ENCODE data around the gene SELL. TPM values are rescaled to one million over a fixed set of nuclear protein-coding genes. Genes with fewer than 3 reads are reported as not detected.
A peak's percentile ranks its signal among the peaks of the same experiment; 100 is the strongest.
"Not testable (repeated sequence)": the region's sequence is repeated elsewhere in the genome, so short reads cannot be mapped to it uniquely, and the experiment has no call there.

The SELL gene
- total RNA-seq, 1 donor from 2014 or later: 115 TPM

- Mint-ChIP-seq H3K4me3 (peak overlapping the region; percentile 3), H3K27ac (peak overlapping the region; percentile 81), H3K27me3 (ENCODE audit: insufficient read depth) (no peaks in the 10 kb centered on the region), H3K9me3 (no peaks in the 10 kb centered on the region), H3K36me3 (ENCODE audit: low read depth) (no peaks in the 10 kb centered on the region), H3K4me1 (ENCODE audit: low read depth) (peaks cover 67% of the 10 kb centered on the region)
- no peak for DNase-seq (ENCODE audit: low spot score)
- intact Hi-C loops (cut with micrococcal nuclease): loop anchor here (1.0 kb wide), 2 partner anchors 14 to 31 kb away; partner anchors contain the start of gene SELL
These were observed 30.9 kb downstream of the SELL start for GRCh38 chr1:169680377-169681019.

- Mint-ChIP-seq H3K27ac (peak overlapping the region; percentile 32), H3K4me1 (ENCODE audit: low read depth) (peaks cover 71% of the 10 kb centered on the region), H3K4me3 (no peak overlapping the region)
These were observed 31.7 kb downstream of the SELL start for GRCh38 chr1:169679692-169680091.

GRCh38 chr1:169676001-169676400 lies 35.4 kb downstream of the SELL start:
- Mint-ChIP-seq H3K27ac (no peak overlapping the region), H3K9me3 (peaks cover 11% of the 10 kb centered on the region), H3K4me3 (no peak overlapping the region), H3K27me3 (ENCODE audit: insufficient read depth) (no peaks in the 10 kb centered on the region), H3K36me3 (ENCODE audit: low read depth) (peaks cover 10% of the 10 kb centered on the region), H3K4me1 (ENCODE audit: low read depth) (peaks cover 56% of the 10 kb centered on the region)
- intact Hi-C loops (cut with micrococcal nuclease): no loop called here
- DNase-seq (ENCODE audit: low spot score): no peak

More at GRCh38 chr1:169679692-169680091, 31.7 kb downstream of the SELL start:
- Mint-ChIP-seq H3K27me3 (ENCODE audit: insufficient read depth) (no peaks in the 10 kb centered on the region), H3K36me3 (ENCODE audit: low read depth) (no peaks in the 10 kb centered on the region), H3K9me3 (no peaks in the 10 kb centered on the region)
- intact Hi-C loops (cut with micrococcal nuclease): loop anchor here (1.0 kb wide), 2 partner anchors 15 to 32 kb away; partner anchors contain the start of gene SELL
- DNase-seq (ENCODE audit: low spot score): no peak

DNA sequence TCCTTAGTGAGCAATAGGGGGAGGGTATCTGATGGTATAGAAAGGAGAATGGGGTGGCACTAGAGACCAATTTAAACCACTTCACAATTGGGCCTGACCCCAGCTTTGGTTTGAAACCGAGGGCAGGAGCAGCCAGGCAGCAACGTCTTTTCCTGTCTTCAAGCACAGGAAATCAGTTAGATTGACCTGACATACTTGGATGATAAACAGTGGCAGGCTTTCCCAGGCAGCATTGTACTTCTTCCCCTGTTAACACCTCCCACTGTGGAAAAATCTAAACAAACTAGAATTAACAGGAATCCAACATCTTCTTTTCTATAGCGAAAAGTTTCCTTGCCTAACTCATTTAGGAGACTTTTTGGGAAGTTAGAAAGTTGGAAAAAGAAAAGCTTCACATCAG lies 40.6 kb downstream of the SELL start:
- peak overlapping the region; percentile 41 for H3K27ac Mint-ChIP-seq
- intact Hi-C loops (cut with micrococcal nuclease): no loop called here
- H3K9me3 Mint-ChIP-seq: peaks cover 11% of the 10 kb centered on the region

DNA sequence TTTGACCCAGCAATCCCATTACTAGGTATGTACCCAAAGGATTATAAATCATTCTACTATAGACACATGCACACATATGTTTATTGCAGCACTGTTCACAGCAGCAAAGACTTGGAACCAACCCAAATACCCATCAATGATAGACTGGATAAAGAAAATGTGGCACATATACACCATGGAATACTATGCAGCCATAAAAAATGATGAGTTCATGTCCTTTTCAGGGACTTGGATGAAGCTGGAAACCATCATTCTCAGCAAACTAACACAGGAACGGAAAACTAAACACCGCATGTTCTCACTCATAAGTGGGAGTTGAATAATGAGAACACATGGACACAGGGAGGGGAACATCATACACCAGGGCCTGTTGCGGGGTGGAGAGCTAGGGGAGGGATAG lies 41.2 kb downstream of the SELL start:
- H3K4me3 Mint-ChIP-seq; H3K27me3 Mint-ChIP-seq (ENCODE audit: insufficient read depth); DNase-seq (ENCODE audit: low spot score); intact Hi-C loops (cut with micrococcal nuclease): not testable (repeated sequence)
- Mint-ChIP-seq H3K4me1 (ENCODE audit: low read depth) (peaks cover 43% of the 10 kb centered on the region), H3K27ac (peak overlapping the region; percentile 70), H3K36me3 (ENCODE audit: low read depth) (peaks cover 17% of the 10 kb centered on the region), H3K9me3 (peaks cover 11% of the 10 kb centered on the region)

More for the DNA sequence above, 40.6 kb downstream of the SELL start:
- H3K27me3 Mint-ChIP-seq (ENCODE audit: insufficient read depth): no peaks in the 10 kb centered on the region
- peaks cover 49% of the 10 kb centered on the region for H3K4me1 Mint-ChIP-seq (ENCODE audit: low read depth)
- H3K36me3 Mint-ChIP-seq (ENCODE audit: low read depth): peaks cover 17% of the 10 kb centered on the region
- DNase-seq (ENCODE audit: low spot score): no peak
- H3K4me3 Mint-ChIP-seq: no peak overlapping the region

- H3K27ac Mint-ChIP-seq: peak overlapping the region; percentile 91
These were observed 43.5 kb downstream of the SELL start for GRCh38 chr1:169667699-169668596.

DNA sequence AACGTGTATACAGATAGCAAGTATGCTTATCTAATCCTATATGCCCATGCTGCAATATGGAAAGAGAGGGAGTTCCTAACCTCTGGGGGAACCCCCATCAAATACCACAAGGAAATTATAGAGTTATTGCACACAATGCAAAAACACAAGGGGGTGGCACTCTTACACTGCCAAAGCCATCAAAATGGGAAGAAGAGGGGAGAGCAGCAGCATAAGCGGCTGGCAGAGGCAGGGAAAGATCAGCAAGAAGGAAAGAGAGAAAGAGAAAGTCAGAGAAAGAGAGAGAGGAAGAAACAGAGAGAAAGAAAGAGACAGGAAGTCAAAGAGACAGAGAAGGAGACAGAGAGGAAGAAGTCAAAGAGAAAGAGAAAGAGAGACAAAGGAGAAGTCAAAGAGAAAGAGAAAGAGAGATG lies 44.2 kb downstream of the SELL start:
- peak overlapping the region; percentile 91 for H3K27ac Mint-ChIP-seq
- not testable (repeated sequence) for H3K9me3 Mint-ChIP-seq; DNase-seq (ENCODE audit: low spot score); H3K27me3 Mint-ChIP-seq (ENCODE audit: insufficient read depth)
- peaks cover 10% of the 10 kb centered on the region for H3K36me3 Mint-ChIP-seq (ENCODE audit: low read depth)
- H3K4me3 Mint-ChIP-seq: peak overlapping the region; percentile 59
- intact Hi-C loops (cut with micrococcal nuclease): loop anchor here (1.0 kb wide), 3 partner anchors 10 to 44 kb away; partner anchors contain the start of gene SELL
- peaks cover 50% of the 10 kb centered on the region for H3K4me1 Mint-ChIP-seq (ENCODE audit: low read depth)

More at GRCh38 chr1:169667699-169668596, 43.5 kb downstream of the SELL start:
- H3K4me1 Mint-ChIP-seq (ENCODE audit: low read depth): peaks cover 48% of the 10 kb centered on the region
- H3K4me3 Mint-ChIP-seq: peak overlapping the region; percentile 59
- H3K36me3 Mint-ChIP-seq (ENCODE audit: low read depth): peaks cover 14% of the 10 kb centered on the region
- intact Hi-C loops (cut with micrococcal nuclease): loop anchor here (1.0 kb wide), 3 partner anchors 9 to 43 kb away; partner anchors contain the start of gene SELL
- not testable (repeated sequence) for H3K27me3 Mint-ChIP-seq (ENCODE audit: insufficient read depth); H3K9me3 Mint-ChIP-seq
- DNase-seq (ENCODE audit: low spot score): peak; percentile 17

GRCh38 chr1:169662680-169663079 lies 48.7 kb downstream of the SELL start:
- H3K9me3 Mint-ChIP-seq; DNase-seq (ENCODE audit: low spot score); H3K27me3 Mint-ChIP-seq (ENCODE audit: insufficient read depth); intact Hi-C loops (cut with micrococcal nuclease); H3K36me3 Mint-ChIP-seq (ENCODE audit: low read depth): not testable (repeated sequence)
- peak overlapping the region; percentile 20 for H3K27ac Mint-ChIP-seq
- H3K4me1 Mint-ChIP-seq (ENCODE audit: low read depth): peaks cover 49% of the 10 kb centered on the region
- H3K4me3 Mint-ChIP-seq: peak overlapping the region; percentile 50

DNA sequence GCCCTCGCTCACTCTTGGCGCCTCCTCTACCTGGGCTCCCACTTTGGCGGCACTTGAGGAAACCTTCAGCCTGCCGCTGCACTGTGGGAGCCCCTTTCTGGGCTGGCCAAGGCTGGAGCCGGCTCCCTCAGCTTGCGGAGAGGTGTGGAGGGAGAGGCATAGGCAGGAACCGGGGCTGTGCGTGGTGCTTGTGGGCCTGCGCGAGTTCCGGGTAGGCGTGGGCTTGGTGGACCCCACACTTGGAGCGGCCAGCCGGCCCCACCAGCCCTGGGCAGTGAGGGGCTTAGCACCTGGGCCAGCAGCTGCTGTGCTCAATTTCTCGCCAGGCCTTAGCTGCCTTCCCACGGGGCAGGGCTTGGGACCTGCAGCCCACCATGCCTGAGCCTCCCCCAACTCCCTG lies 50.4 kb downstream of the SELL start:
- DNase-seq (ENCODE audit: low spot score); H3K27me3 Mint-ChIP-seq (ENCODE audit: insufficient read depth): not testable (repeated sequence)

DNA sequence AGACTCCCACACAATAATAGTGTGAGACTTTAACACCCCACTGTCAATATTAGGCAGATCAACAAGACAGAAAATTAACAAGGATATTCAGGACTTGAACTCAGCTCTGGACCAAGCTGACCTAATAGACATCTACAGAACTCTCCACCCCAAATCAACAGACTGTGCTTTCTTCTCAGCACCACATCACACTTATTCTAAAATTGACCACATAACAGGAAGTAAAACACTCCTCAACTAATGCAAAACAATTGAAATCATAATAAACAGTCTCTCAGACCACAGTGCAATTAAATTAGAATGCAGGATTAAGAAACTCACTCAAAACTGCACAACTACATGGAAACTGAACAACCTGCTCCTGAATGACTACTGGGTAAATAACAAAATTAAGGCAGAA lies 52.6 kb downstream of the SELL start:
- H3K27ac Mint-ChIP-seq; H3K27me3 Mint-ChIP-seq (ENCODE audit: insufficient read depth); DNase-seq (ENCODE audit: low spot score); H3K36me3 Mint-ChIP-seq (ENCODE audit: low read depth); H3K9me3 Mint-ChIP-seq; intact Hi-C loops (cut with micrococcal nuclease): not testable (repeated sequence)
- H3K4me3 Mint-ChIP-seq: peak overlapping the region; percentile 9
- H3K4me1 Mint-ChIP-seq (ENCODE audit: low read depth): peaks cover 62% of the 10 kb centered on the region

More for the DNA sequence above, 50.4 kb downstream of the SELL start:
- peaks cover 44% of the 10 kb centered on the region for H3K4me1 Mint-ChIP-seq (ENCODE audit: low read depth)
- H3K9me3 Mint-ChIP-seq; intact Hi-C loops (cut with micrococcal nuclease); H3K27ac Mint-ChIP-seq; H3K4me3 Mint-ChIP-seq; H3K36me3 Mint-ChIP-seq (ENCODE audit: low read depth): not testable (repeated sequence)

- DNase-seq (ENCODE audit: low spot score): no peak
- Mint-ChIP-seq H3K27me3 (ENCODE audit: insufficient read depth) (no peaks in the 10 kb centered on the region), H3K4me3 (no peak overlapping the region), H3K27ac (no peak overlapping the region), H3K36me3 (ENCODE audit: low read depth) (peaks cover 2% of the 10 kb centered on the region), H3K4me1 (ENCODE audit: low read depth) (peaks cover 49% of the 10 kb centered on the region), H3K9me3 (peaks cover 9% of the 10 kb centered on the region)
- intact Hi-C loops (cut with micrococcal nuclease): no loop called here
These were observed 57.5 kb downstream of the SELL start for GRCh38 chr1:169653873-169654272.

GRCh38 chr1:169651035-169651434 lies 60.4 kb downstream of the SELL start:
- intact Hi-C loops (cut with micrococcal nuclease): no loop called here
- peaks cover 2% of the 10 kb centered on the region for H3K36me3 Mint-ChIP-seq (ENCODE audit: low read depth)
- H3K4me3 Mint-ChIP-seq: no peak overlapping the region
- DNase-seq (ENCODE audit: low spot score): no peak
- no peak overlapping the region for H3K27ac Mint-ChIP-seq
- H3K4me1 Mint-ChIP-seq (ENCODE audit: low read depth): peaks cover 41% of the 10 kb centered on the region
- H3K9me3 Mint-ChIP-seq: peaks cover 20% of the 10 kb centered on the region
- no peaks in the 10 kb centered on the region for H3K27me3 Mint-ChIP-seq (ENCODE audit: insufficient read depth)

- no peaks in the 10 kb centered on the region for H3K27me3 Mint-ChIP-seq (ENCODE audit: insufficient read depth)
- peaks cover 20% of the 10 kb centered on the region for H3K9me3 Mint-ChIP-seq
- H3K36me3 Mint-ChIP-seq (ENCODE audit: low read depth): peaks cover 2% of the 10 kb centered on the region
- DNase-seq (ENCODE audit: low spot score): no peak
- peaks cover 36% of the 10 kb centered on the region for H3K4me1 Mint-ChIP-seq (ENCODE audit: low read depth)
- no peak overlapping the region for H3K4me3 Mint-ChIP-seq
- no peak overlapping the region for H3K27ac Mint-ChIP-seq
- intact Hi-C loops (cut with micrococcal nuclease): no loop called here
These were observed 60.9 kb downstream of the SELL start for GRCh38 chr1:169650551-169650950.
